Mammary epithelial cell (primary cell): Measurements from ENCODE around the gene IQSEC3.

ENCODE experiments used
- CTCF ChIP-seq, 2 donors: IDR thresholded peaks in 1 of 2; conservative IDR thresholded peaks in 1 of 2; 2 replicates each; pipeline ENCODE4 v1.5.1; 2011 to 2012; ENCODE audit warnings: inconsistent platforms in 2 of 2, low read length in 2 of 2, mild to moderate bottlenecking in 2 of 2, control low read depth in 1 of 2, low read depth in 1 of 2; ENCODE audit not compliant: insufficient read depth in 1 of 2; ENCODE audit errors: extremely low read depth in 1 of 2
- EZH2 ChIP-seq: IDR thresholded peaks from 2 replicates; pipeline ENCODE4 v1.6.1; 2012; ENCODE audit warnings: low read length, inconsistent platforms, borderline replicate concordance

GRCh38 chr12:109872-110271 is 43.3 kb downstream of the IQSEC3 start:
- TF ChIP-seq CTCF (conservative IDR thresholded peaks at IDR 0.05 in 1 of 2, IDR thresholded peaks at IDR 0.05 in 1 of 2; ENCODE audit: extremely low read depth in 1 of 2, insufficient read depth in 1 of 2, low read depth in 1 of 2, low read length in 2 of 2) = no peak
- no peak for TF ChIP-seq EZH2
